Measurements from ENCODE around the gene CLCNKB.
A peak's percentile ranks its signal among the peaks of the same experiment; 100 is the strongest.
"Not testable (repeated sequence)": the region's sequence is repeated elsewhere in the genome, so short reads cannot be mapped to it uniquely, and the experiment has no call there.

CLCNKB gene

DNA sequence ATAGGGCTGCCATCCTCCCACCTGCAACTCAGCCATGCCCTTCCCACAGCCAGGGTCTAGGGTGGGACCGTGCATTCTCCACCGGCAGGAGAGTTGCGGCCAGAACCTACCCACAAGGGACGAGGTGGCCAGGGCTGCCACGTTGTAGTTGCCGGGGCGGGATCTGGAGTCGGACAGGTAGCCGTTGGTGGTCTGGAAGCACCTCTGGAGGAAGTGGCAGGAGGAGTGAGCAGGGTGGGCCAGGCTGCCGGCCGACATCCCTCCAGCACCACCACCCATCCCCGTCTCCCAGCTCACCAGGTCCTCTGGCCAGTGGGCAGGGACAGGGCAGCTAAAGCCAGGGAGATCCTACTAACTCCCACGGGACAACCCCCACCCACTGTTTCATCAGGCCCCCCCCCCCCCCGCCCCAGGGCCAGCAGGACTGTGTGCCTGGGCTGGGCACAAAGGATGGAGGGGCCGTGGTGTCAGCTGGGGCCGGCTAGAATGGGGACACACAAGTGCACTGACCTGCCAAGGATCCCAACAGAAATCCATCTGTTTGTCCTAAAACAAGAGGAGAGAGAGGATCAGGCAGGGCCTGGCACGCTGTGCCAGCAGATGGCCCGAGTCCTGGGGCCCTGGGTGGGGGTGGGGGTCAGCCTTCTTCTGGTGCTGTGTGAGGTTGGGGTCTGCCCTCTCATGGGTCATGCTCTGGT lies 18.6 kb downstream of the CLCNKB start:
- not testable (repeated sequence) for DNase-seq

DNA sequence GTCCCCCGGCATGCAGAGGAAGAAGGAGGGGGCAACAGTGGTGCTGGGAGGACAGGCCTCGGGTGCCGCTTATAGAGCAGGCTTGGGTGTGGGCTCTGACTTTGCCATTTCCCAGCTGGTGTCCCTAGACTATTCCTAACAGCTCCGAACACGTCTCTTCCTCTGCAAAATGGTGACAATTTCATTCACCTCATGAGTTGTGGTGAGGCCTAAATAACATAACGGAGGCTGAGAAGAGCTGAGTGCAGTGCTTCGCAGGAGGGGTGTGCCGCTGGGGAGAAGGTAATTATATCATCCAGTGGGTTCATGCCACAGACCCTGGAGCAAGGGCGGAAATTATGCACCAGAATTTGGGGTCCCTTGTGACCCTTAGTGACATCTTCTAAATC lies 19.1 kb downstream of the CLCNKB start:
- DNase-seq: not testable (repeated sequence)

DNA sequence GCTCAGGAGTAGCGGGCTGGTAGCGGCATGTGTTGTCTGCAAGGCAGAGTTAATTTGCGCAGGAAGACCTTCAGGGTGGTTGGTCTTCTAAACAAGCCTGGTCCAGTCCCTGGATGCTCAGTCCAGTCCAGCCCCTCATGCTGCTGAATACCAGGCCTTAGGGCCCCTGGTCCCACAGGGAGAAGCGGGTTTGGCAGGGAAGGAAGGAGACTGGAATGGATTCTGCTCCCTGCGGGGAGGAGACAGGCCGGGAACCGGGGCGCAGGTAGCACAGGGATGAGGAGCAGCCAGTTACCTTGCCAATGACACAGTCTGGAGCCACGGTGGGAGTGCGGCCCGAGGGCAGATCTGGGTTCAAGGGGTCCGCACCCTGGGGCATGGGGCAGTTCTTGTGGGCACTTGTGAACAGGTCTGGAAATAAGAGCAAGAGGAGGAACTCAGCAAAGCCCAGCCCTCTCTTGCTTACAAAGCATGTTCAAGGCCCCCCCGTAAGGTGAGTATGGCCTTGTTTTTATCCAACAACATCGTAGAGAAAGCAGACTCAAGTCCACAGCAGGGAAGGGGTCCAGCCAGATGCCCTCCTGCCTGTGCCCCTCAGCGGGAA lies 19.7 kb downstream of the CLCNKB start:
- DNase-seq: no peak

DNA sequence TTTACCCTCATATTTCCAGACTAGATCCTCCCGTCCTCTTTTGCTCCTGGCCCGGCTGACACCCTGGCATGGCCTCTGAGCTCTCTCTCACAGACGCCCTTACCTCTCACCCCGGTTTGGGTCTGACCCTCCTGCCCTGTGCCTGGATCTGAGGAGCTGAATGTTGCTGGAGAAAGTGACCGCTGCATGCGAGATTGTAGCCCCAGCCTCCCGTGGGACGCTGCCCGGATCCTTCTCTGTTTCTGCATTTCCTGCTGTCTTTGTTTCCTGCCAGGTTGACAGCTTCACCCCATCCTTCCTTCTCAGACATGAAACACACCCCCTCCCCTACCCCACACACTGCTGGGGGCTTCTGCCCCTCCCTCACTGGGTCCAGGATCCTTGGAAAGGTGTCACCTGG lies 20.3 kb downstream of the CLCNKB start:
- DNase-seq: no peak

DNA sequence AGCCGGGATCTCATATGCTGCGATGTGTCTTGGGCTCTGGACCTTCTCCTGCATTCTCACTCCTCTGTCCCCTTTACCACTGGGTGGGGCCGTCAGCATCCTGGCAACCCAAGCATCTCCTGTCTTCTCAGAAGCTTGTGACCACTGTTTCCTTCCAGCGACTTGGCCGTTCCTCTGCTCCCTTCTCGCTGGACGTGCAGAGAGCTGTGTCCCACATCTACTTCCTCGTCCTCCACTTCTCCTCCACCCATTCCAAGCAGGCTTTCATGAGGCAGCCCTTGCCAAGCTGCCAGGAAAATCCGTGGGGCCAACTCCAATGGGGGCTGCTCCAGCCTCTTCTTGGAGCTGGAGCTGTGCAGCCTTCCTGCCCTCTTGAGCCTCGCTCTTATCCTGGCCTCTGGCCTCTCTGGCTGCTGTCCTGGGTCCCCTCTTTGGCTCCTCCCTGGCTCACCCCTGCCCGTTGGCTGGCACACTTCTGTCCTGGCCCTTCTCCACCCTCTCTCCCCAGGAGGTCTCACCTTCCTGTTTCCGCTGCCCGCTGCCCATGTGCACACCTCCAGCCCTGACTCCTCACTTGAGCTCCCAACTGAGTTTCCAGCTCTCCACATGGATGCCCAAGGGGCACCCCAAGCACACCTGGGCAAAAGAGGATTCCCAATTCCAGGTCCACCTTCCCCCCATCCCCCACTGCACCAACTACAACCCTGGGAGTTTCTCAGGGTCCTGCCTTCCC lies 21.1 kb downstream of the CLCNKB start:
- no peak for DNase-seq

DNA sequence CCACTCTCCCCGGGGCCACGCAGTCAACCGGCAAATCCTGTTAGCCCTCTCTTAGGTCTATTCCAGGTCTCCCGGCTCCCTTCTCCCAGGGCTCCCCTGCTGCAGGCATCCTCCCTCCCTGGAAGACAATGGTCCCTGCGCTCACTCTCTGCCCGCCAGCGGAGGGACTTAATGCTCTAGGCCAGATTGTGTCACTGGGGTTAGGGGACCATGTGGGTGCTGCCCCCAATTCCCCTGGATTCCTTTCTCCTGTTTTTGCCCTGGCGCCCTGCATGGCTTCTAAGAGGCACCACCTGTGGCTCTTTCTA lies 21.6 kb downstream of the CLCNKB start:
- DNase-seq: no peak

GRCh38 chr1:16066245-16066644 lies 22.7 kb downstream of the CLCNKB start:
- DNase-seq: no peak

- peak; percentile 64 for DNase-seq
These were observed 23.7 kb downstream of the CLCNKB start for GRCh38 chr1:16067127-16067768.

- no peak for DNase-seq
These were observed 24.4 kb downstream of the CLCNKB start for GRCh38 chr1:16067933-16068332.

DNA sequence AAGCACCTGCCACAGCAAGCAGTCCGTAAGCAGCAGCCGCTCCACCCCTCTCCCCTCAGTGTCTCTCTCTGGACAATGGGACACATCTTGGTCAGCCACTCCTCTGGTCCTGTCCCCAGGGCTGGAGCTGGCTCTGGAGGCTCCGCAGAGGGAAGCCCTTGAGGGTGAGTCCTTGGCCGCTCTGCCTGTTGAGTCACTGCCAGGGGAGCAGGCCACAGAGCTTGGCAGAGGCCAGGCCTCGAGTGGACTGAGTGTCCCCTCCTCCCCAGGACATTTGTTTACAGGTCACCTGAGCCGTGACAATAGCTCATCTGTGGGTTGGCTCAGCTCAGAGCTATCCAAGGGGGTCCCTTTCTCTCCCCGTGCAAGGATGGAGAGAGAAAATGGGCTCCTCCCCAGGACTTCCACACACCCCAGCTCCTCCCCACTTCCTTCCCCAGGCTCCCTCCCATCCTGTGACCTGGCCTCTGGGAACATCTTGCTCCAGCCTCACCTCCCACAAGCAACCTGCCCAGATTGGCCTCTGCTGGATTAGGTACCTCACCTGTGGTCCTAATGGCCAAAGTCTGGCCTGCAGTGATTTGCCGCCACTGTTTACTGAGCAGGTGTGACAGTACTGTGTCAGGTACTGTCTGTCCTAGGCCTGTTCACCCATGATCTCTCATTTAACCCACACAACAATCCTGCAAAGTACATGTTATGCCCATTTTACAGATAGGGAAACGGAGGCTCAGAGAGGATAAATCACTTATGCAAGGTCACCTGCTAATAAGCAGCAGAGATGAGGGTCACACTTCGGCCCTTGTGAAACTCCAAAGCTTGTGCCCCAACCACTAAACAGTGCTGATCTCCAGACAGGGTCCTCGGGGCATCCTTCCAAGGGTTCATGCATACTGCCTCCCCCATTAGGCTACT lies 25.0 kb downstream of the CLCNKB start:
- no peak for DNase-seq

- no peak for DNase-seq
These were observed 27.2 kb downstream of the CLCNKB start for GRCh38 chr1:16070640-16071355.

- DNase-seq: no peak
These were observed 28.0 kb downstream of the CLCNKB start for GRCh38 chr1:16071614-16072013.

GRCh38 chr1:16072095-16072494 lies 28.5 kb downstream of the CLCNKB start:
- DNase-seq: no peak

DNA sequence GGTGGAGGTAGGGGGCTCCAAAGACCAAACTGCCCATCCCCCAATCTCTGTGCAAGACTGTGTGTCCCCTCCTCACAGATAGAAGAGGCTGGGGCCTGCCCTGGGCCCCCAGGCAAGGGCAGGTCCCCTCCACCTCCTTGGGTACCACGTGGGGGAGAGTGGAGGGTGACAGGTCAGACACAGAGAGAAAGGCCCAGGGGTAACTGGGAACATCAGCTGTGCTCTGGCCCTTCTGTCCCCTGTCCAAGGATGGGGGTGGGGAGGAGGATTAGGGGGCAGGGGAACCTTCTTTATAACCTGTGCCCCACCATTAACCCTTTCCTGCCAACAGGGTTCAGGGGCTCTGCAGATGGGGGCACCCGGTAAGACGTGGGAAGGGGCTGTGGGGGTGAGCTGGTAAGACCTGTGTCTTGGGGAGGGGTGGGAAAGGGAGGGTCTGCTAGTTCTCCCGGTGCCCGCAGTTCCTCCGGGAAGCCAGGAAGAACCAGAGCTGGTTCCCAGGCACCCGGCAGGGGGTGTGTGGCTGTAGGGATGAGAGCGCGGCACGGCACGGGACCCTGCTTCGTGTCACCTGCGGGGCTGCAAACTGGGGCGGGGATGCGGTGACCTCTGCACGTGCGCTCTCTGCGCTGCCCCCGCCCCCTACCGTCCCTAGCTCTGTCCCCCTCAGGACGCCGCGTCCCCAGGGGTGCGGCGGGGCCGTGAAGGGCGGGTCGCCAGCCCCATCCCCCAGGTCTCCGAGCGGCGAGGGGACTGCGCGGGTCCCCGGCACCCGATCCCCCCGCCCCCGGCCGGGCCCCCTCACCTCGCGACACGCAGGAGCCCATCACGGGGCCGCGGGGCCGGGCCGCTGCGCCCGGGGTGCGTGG lies 29.3 kb downstream of the CLCNKB start:
- DNase-seq: no peak

DNA sequence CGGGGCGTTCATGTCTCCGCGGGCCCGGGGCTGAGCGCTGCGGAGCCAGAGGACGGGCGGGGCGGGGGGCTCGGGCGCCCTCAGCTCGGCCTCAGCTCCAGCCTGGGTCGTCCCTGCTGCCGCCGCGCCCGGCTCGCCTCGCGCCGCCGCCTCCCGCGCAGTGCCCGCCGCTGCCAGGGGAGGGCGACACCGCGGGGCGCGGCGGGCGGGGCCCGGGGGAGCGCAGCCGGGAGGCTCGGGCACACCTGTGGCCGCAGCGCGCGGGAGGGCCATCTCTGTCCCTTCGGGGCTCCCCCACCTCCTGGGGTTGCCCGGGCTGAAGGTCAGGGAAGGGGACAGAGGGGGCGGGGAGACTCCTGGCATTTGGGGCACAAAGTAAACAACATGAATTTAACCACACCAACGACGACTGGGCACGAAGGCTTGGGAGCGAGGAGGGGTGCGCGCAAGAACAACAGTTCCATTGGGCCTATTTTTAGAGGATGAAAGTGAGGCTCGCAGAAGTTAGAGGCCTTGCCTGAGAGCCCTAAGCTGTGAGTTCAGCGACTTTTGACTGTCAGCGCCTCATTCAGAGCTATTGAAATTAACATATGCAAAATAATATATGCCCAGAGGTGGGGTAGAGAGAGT lies 30.0 kb downstream of the CLCNKB start, which contains the start of gene FAM131C:
Gene FAM131C (minus strand): TSS at position 162 of the 630 bp plus-strand sequence. CDS start 209 bp downstream, outside the sequence.
- peak; percentile 49 for DNase-seq

DNA sequence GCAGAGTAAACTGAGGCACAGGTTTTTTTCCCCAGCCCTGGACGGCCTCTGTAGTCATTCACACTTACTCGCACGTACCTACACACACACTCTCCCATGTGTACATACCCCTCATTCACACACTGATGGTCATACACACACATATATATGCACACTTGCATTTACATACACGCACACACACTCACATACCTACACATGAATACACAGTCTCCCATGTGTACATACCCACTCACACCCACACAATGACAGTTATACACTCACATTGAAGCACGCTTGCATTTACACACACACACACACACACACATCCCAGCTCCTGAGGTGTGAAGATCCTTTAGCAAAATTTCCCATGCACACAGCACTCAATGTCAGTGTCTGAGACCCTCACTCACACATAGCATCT lies 30.6 kb downstream of the CLCNKB start:
- no peak for DNase-seq

- DNase-seq: no peak
These were observed 31.9 kb downstream of the CLCNKB start for GRCh38 chr1:16075337-16076030.

DNA sequence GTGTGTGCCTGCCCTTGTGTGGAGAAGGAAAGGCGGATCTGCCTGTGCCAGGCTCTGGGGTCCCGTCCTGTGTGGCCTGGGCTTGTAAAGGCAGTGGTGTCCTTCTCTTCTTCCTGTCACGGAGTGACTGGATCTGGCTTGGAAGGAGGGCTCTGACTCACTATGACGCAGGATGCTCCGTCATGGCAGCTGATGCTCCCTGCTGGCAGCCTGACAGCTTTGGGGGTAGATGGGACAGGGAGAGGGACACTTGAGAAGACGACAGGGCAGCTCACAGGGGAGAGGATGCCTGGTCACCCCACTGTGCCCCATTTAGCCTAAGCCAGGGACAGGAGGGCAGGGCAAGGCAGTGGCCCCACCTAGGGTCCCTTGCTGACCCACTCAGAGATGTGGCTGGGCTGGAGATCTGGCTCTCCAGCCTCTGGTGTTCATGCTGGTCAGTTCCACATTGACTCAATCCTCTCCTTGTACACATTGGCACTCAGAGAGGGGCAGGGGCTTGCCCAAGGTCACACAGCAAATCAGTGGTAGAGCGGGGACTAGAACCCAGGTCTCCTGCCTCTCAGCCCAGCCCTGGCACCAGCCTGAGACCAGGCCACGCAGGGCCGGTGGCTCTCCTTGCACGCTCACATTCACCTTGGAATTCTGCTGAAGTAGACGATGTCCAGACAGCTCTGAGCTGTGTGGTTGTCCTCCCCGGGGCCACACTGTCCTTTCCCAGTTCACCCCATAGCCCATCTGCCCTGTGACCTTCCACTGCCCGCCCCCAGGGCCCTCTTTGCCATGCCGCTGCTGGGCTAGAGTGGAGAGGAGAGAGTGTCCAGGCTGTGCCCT lies 32.7 kb downstream of the CLCNKB start:
- DNase-seq: no peak

GRCh38 chr1:16076865-16077238 lies 33.3 kb downstream of the CLCNKB start:
- DNase-seq: peak; percentile 49
